Activated CD8-positive, alpha-beta memory T cell treated with anti-CD3 and anti-CD28 coated beads, Interleukin-2, amount 10 ng/mL, durations not matched to agents 7 days and 5 days (primary cell): ENCODE data around the gene NBEAL1. TPM values are rescaled to one million over a fixed set of nuclear protein-coding genes. Genes with fewer than 3 reads are reported as not detected.
A peak's percentile ranks its signal among the peaks of the same experiment; 100 is the strongest.
"Not testable (repeated sequence)": the region's sequence is repeated elsewhere in the genome, so short reads cannot be mapped to it uniquely, and the experiment has no call there.

Source experiments
- ATAC-seq: fragments of 150-1000 bp; cut with Tn5 transposase; one replicate; pipeline ENCODE4 v1.10.0; 2021; ENCODE audit warnings: moderate library complexity
- CTCF ChIA-PET: fragments of 350-600 bp; sonication (Branson Sonifier 250); formaldehyde crosslinking; loops from one replicate; lab custom pipeline; 2021; ENCODE audit warnings: antibody characterized with exemption; lab: Charles Lee
- DNase-seq: peaks from one replicate; pipeline ENCODE4 v3.0.0-alpha.2; 2020
- H3K27ac Mint-ChIP-seq: one replicate; pipeline ENCODE4 v1.8.0; 2021; ENCODE audit warnings: mild to moderate bottlenecking, mixed read lengths
- H3K27me3 Mint-ChIP-seq: one replicate; pipeline ENCODE4 v1.8.0; 2021; ENCODE audit warnings: mixed read lengths
- H3K36me3 Mint-ChIP-seq: one replicate; pipeline ENCODE4 v1.8.0; 2021; ENCODE audit warnings: mild to moderate bottlenecking, mixed read lengths
- H3K4me1 Mint-ChIP-seq: one replicate; pipeline ENCODE4 v1.8.0; 2021; ENCODE audit warnings: mixed read lengths
- H3K4me3 Mint-ChIP-seq: one replicate; pipeline ENCODE4 v1.8.0; 2021; ENCODE audit warnings: mild to moderate bottlenecking, moderate library complexity, mixed read lengths
- H3K9me3 Mint-ChIP-seq: one replicate; pipeline ENCODE4 v1.8.0; 2022; ENCODE audit warnings: low read depth, mixed read lengths
- total RNA-seq, 2 experiments: library from RNA; stranded (reverse); gene quantifications; one replicate each; pipeline ENCODE4 v1.2.3, GENCODE V29; 2021

NBEAL1 gene
- total RNA-seq, 2 experiments from 2014 or later: 9.9 to 16.6 TPM

- not testable (repeated sequence) for H3K27ac Mint-ChIP-seq
- H3K36me3 Mint-ChIP-seq: peaks cover 43% of the 10 kb centered on the region
Observed at GRCh38 chr2:203102357-203102756, 87.7 kb downstream of the NBEAL1 start.

DNA sequence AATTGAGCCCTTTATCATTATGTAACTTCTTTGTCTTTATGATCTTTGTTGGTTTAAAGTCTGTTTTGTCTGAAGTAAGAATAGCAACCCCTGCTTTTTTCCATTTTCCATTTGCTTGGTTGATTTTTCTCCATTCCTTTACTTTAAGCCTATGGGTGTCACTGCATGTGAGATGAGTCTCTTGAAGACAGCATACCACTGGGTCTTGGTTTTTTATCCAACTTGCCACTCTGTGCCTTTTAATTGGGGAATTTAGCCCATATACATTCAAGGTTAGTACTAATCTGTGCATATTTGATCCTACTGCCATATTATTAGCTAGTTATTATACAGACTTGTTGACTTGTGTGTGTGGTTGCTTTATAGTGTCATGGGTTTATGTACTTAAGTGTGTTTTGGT lies 89.6 kb downstream of the NBEAL1 start:
- peaks cover 46% of the 10 kb centered on the region for H3K36me3 Mint-ChIP-seq
- no peak overlapping the region for H3K27ac Mint-ChIP-seq
- H3K4me3 Mint-ChIP-seq: no peak overlapping the region
- CTCF ChIA-PET: no interaction called here
- DNase-seq: no peak
- H3K4me1 Mint-ChIP-seq: peaks cover 7% of the 10 kb centered on the region
- H3K27me3 Mint-ChIP-seq: no peaks in the 10 kb centered on the region
- ATAC-seq: no peak
- H3K9me3 Mint-ChIP-seq: peaks cover 19% of the 10 kb centered on the region

More at GRCh38 chr2:203102357-203102756, 87.7 kb downstream of the NBEAL1 start:
- H3K27me3 Mint-ChIP-seq, CTCF ChIA-PET, H3K4me1 Mint-ChIP-seq, ATAC-seq, DNase-seq, H3K4me3 Mint-ChIP-seq: not testable (repeated sequence)
- peaks cover 19% of the 10 kb centered on the region for H3K9me3 Mint-ChIP-seq

DNA sequence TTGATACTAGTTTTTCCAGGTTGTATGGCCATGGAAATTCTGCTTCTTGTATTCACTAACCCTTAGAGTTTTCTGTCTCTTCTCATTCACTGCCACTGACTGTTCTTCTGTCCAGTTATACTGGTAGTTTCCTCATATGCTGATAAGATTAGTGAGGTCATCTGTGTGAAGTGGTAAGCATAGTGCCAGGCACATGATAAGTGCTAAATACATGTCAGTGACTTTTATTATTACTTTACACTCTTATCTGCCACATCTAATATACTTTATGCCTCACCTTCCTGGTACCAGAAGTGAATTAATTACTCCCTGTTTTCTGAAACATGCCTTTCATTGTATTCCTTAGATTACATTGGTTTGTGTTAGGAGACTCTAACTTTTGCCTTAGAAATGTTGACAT lies 91.3 kb downstream of the NBEAL1 start:
- H3K4me1 Mint-ChIP-seq: peaks cover 14% of the 10 kb centered on the region
- no peaks in the 10 kb centered on the region for H3K27me3 Mint-ChIP-seq
- CTCF ChIA-PET: no interaction called here
- ATAC-seq (no peak), DNase-seq (no peak)
- H3K4me3 Mint-ChIP-seq: no peak overlapping the region
- H3K36me3 Mint-ChIP-seq: peaks cover 39% of the 10 kb centered on the region
- H3K27ac Mint-ChIP-seq: no peak overlapping the region
- peaks cover 19% of the 10 kb centered on the region for H3K9me3 Mint-ChIP-seq

DNA sequence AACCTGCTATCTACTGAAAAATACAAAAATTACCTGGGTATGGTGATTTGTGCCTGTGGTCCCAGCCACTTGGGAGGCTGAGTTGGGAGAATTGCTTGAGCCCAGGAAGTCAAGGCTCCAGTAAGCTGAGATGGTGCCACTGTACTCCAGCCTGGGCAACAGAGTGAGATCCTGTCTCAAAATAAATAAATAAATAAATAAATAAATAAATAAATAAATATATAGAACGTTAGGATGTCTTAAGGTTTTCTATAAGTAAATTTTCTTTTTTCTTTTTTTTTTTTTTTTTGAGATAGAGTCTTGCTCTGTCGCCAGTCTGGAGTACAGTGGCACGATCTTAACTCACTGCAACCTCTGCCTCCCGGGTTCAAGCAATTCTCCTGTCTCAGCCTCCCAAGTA lies 95.8 kb downstream of the NBEAL1 start:
- H3K4me1 Mint-ChIP-seq, ATAC-seq, DNase-seq, H3K27me3 Mint-ChIP-seq, H3K9me3 Mint-ChIP-seq, H3K27ac Mint-ChIP-seq, H3K4me3 Mint-ChIP-seq: not testable (repeated sequence)
- CTCF ChIA-PET: interaction anchor here (1.7 kb wide), 1 partner anchor 65 kb away, joined by 4 read pairs; no protein-coding TSS in a partner anchor
- peaks cover 22% of the 10 kb centered on the region for H3K36me3 Mint-ChIP-seq

- DNase-seq (no peak), ATAC-seq (no peak)
- H3K4me1 Mint-ChIP-seq: peaks cover 6% of the 10 kb centered on the region
- H3K4me3 Mint-ChIP-seq: no peak overlapping the region
- peaks cover 19% of the 10 kb centered on the region for H3K36me3 Mint-ChIP-seq
- CTCF ChIA-PET: interaction anchor here (1.5 kb wide), 1 partner anchor 11 kb away, joined by 3 read pairs; no protein-coding TSS in a partner anchor
- no peaks in the 10 kb centered on the region for H3K27me3 Mint-ChIP-seq
- H3K9me3 Mint-ChIP-seq: no peaks in the 10 kb centered on the region
- no peak overlapping the region for H3K27ac Mint-ChIP-seq
Observed at GRCh38 chr2:203112342-203112741, 97.7 kb downstream of the NBEAL1 start.

DNA sequence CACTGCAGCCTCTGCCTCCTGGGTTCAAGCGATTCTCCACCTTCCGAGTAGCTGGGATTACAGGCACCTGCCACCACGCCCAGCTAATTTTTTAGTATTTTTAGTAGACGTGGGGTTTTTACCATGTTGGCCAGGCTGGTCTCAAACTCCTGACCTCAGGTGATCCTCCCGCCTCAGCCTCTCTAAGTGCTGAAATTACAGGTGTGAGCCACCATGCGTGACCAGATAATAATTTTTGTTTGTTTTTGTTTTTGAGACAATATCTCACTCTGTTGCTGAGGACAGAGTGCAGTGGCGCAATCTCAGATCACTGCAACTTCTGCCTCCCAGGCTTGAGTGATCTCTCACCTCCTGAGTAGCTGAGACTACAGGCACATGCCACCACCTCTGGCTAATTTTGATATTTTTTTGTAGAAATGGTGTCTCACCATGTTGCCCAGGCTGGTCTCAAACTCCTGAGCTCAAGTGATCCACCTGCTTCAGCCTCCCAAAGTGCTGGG lies 100.6 kb downstream of the NBEAL1 start:
- H3K27ac Mint-ChIP-seq, H3K4me3 Mint-ChIP-seq, H3K4me1 Mint-ChIP-seq, CTCF ChIA-PET, DNase-seq, H3K27me3 Mint-ChIP-seq, ATAC-seq, H3K9me3 Mint-ChIP-seq: not testable (repeated sequence)
- H3K36me3 Mint-ChIP-seq: peaks cover 14% of the 10 kb centered on the region

DNA sequence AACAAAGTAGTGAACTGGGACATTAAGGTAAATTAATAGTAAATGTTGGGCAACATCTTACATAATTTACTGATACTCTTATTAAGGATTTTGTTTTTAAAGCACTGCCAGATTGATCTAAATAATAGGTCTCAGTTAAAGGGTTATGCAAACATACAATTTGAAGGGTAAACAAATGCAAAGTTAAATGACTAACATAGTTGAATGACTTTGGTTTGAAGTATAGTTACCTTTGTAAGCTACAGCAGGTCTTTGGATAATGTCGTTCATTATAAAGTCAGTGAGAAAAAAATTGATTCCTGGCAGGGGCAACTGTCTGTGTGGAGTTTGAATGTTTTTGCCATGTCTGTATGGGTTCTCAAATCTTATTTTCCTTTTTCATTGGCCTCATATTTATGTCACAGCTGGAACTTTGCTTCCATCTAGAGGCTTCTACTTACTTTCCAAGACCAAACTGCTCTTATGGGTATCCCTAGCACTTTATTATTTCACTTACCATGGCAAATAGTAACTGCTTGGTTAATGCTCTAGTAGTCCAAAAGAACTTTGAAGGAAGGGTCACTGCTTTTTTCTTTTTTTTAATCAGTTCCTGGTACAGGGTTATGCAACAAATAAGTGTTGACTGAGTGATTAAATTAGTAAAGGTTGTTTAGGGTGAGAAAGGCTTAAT lies 107.8 kb downstream of the NBEAL1 start:
- Mint-ChIP-seq H3K27ac (no peak overlapping the region), H3K4me1 (no peaks in the 10 kb centered on the region), H3K4me3 (no peak overlapping the region), H3K36me3 (no peaks in the 10 kb centered on the region), H3K27me3 (no peaks in the 10 kb centered on the region), H3K9me3 (no peaks in the 10 kb centered on the region)
- DNase-seq: no peak
- ATAC-seq: no peak
- CTCF ChIA-PET: no interaction called here

DNA sequence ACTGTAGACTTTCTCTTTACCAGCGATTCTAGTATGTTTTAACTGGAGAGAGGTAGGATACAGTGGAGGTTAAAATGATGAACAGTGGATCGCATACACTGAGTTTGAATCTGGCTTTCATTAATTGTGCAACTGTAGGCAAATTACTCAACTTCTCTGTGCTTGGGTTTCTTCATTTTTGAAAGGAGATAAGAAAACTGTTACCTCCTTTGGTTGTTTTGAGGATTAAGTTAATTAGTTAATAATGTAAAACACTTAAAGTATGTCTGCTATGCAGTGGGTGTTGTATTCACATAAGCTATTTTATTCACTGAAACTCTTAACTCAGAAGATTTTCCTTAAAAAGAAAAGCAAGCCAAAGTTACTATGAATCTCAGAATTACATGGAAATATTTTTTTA lies 112.3 kb downstream of the NBEAL1 start:
- Mint-ChIP-seq H3K36me3 (no peaks in the 10 kb centered on the region), H3K27me3 (no peaks in the 10 kb centered on the region), H3K4me3 (no peak overlapping the region), H3K4me1 (no peaks in the 10 kb centered on the region), H3K9me3 (no peaks in the 10 kb centered on the region), H3K27ac (no peak overlapping the region)
- DNase-seq (no peak), ATAC-seq (no peak)
- CTCF ChIA-PET: no interaction called here

DNA sequence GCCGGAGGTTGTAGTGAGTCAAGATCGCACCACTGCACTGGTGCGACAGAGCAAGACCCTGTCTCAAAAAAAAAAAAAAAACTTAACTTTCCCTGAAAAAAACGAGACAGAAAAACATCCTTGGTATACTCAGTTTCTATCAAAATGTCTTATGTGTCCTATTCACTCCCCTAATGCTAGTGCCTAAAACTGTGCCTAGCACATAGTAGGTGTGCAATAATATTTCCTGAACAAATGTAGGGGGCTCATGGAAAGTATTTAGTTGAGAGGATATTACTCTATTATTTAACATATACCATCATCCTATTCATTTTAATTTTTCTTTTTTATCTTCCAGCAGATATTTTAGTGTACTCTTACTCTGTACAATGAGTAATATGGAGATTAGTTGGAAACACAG lies 120.4 kb downstream of the NBEAL1 start:
- Mint-ChIP-seq H3K4me1 (no peaks in the 10 kb centered on the region), H3K27me3 (no peaks in the 10 kb centered on the region), H3K9me3 (no peaks in the 10 kb centered on the region), H3K27ac (no peak overlapping the region), H3K36me3 (no peaks in the 10 kb centered on the region), H3K4me3 (no peak overlapping the region)
- DNase-seq: no peak
- no peak for ATAC-seq
- CTCF ChIA-PET: interaction anchor here (0.7 kb wide), 1 partner anchor 560 kb away, joined by 3 read pairs; no protein-coding TSS in a partner anchor

GRCh38 chr2:203143391-203143790 lies 128.7 kb downstream of the NBEAL1 start:
- Mint-ChIP-seq H3K4me1 (no peaks in the 10 kb centered on the region), H3K27me3 (no peaks in the 10 kb centered on the region), H3K9me3 (no peaks in the 10 kb centered on the region), H3K4me3 (no peak overlapping the region), H3K27ac (no peak overlapping the region), H3K36me3 (peaks cover 5% of the 10 kb centered on the region)
- ATAC-seq (no peak), DNase-seq (no peak)
- CTCF ChIA-PET: no interaction called here

DNA sequence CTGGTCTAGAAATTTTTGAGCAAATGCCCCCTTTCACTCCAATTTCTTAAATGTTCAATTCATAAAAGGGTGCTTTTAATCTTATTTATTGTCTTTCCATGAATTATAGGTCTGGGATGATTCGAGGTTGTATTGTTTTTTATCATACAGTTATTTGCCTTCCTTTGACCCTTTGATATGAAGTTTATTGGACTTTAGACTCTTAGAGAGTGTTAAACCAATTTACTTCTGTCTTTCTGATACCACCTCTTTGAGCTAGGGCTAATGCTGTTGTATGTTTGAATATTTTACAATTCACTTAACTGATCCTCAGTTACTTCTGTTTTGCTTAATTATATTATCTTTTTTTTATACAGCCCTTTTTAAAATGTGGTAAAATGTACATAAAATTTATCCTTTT lies 134.5 kb downstream of the NBEAL1 start:
- Mint-ChIP-seq H3K9me3 (no peaks in the 10 kb centered on the region), H3K27ac (no peak overlapping the region), H3K36me3 (peaks cover 8% of the 10 kb centered on the region), H3K4me3 (no peak overlapping the region), H3K4me1 (no peaks in the 10 kb centered on the region), H3K27me3 (no peaks in the 10 kb centered on the region)
- no peak for ATAC-seq
- no peak for DNase-seq
- CTCF ChIA-PET: no interaction called here

GRCh38 chr2:203155406-203155805 lies 140.7 kb downstream of the NBEAL1 start:
- Mint-ChIP-seq H3K27ac (peak overlapping the region; percentile 41), H3K4me3 (no peak overlapping the region), H3K27me3 (no peaks in the 10 kb centered on the region), H3K4me1 (peaks cover 7% of the 10 kb centered on the region), H3K9me3 (no peaks in the 10 kb centered on the region), H3K36me3 (no peaks in the 10 kb centered on the region)
- CTCF ChIA-PET: no interaction called here
- ATAC-seq (peak; percentile 67), DNase-seq (peak; percentile 41)

DNA sequence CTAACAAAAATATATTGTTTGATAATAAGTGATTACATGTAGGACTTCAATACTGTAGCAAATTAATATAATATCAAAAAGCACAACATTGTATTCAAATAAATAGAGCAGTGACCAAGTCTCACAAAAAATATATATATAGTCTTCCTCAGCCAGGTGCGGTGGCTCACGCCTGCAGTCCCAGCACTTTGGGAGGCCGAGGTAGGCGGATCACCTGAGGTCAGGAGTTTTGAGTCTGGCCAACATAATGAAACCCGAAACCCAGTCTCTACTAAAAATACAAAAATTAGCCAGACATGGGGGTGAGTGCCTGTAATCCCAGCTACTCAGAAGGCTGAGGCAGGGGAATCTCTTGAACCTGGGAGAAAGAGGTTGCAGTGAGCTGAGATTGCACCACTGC lies 148.0 kb downstream of the NBEAL1 start:
- DNase-seq, H3K27me3 Mint-ChIP-seq, H3K4me3 Mint-ChIP-seq, H3K4me1 Mint-ChIP-seq, H3K9me3 Mint-ChIP-seq, CTCF ChIA-PET, ATAC-seq, H3K27ac Mint-ChIP-seq, H3K36me3 Mint-ChIP-seq: not testable (repeated sequence)

GRCh38 chr2:203164311-203164935 lies 149.7 kb downstream of the NBEAL1 start:
- ATAC-seq (no peak), DNase-seq (no peak)
- Mint-ChIP-seq H3K27ac (no peak overlapping the region), H3K4me3 (no peak overlapping the region), H3K9me3 (no peaks in the 10 kb centered on the region), H3K27me3 (no peaks in the 10 kb centered on the region), H3K36me3 (peaks cover 6% of the 10 kb centered on the region), H3K4me1 (no peaks in the 10 kb centered on the region)
- CTCF ChIA-PET: interaction anchor here (0.6 to 0.7 kb wide), 3 partner anchors 161 to 549 kb away, joined by 3 read pairs; no protein-coding TSS in a partner anchor
